ENCODE measurements around the gene DSTN.

The DSTN gene

GRCh38 chr20:17545127-17545526 is 24.7 kb upstream of the DSTN start:
- TF ChIP-seq CTCF (IDR thresholded peaks at IDR 0.05): no peak
- Histone ChIP-seq H3K27ac (no peak overlapping the region), H3K4me3 (no peak overlapping the region)
- no peak for DNase-seq (ENCODE audit: low spot score)

GRCh38 chr20:17549131-17549530 is 20.7 kb upstream of the DSTN start:
- DNase-seq (ENCODE audit: low spot score): no peak

GRCh38 chr20:17555106-17555505 is 14.8 kb upstream of the DSTN start:
- Histone ChIP-seq H3K4me3 (no peak overlapping the region), H3K27ac (peak overlapping the region; percentile 56 to 86)
- no peak for TF ChIP-seq CTCF (IDR thresholded peaks at IDR 0.05)
- DNase-seq (ENCODE audit: low spot score): no peak

More at GRCh38 chr20:17549131-17549530, 20.7 kb upstream of the DSTN start:
- peak overlapping the region in 1 of 2 donors; percentile 35 for H3K27ac ChIP-seq
- no peak for TF ChIP-seq CTCF (IDR thresholded peaks at IDR 0.05)
- no peak overlapping the region for H3K4me3 ChIP-seq

- Histone ChIP-seq H3K4me3 (no peak overlapping the region), H3K27ac (peak overlapping the region; percentile 86)
- no peak for TF ChIP-seq CTCF (IDR thresholded peaks at IDR 0.05)
- no peak for DNase-seq (ENCODE audit: low spot score)
Measured at GRCh38 chr20:17556837-17557674, 12.8 kb upstream of the DSTN start.

GRCh38 chr20:17557675-17558006 is 12.2 kb upstream of the DSTN start:
- DNase-seq (ENCODE audit: low spot score): no peak
- H3K27ac ChIP-seq: peak overlapping the region; percentile 86
- H3K4me3 ChIP-seq: no peak overlapping the region
- no peak for TF ChIP-seq CTCF (IDR thresholded peaks at IDR 0.05)

- peak; percentile 86 for DNase-seq (ENCODE audit: low spot score)
- no peak for TF ChIP-seq CTCF (IDR thresholded peaks at IDR 0.05)
- H3K4me3 ChIP-seq: peak overlapping the region; percentile 42
- H3K27ac ChIP-seq: peak overlapping the region; percentile 86
Measured at GRCh38 chr20:17558154-17558940, 11.5 kb upstream of the DSTN start.
